Stomach (tissue), 4 donors: ENCODE measurements around the gene PSEN1.

Experiments used
- CTCF ChIP-seq, 7 experiments: fragments of 450-650 bp in 4 of 7; fragments of 200-600 bp in 3 of 7; sonication (generic) in 3 of 7; IDR thresholded peaks; one replicate each; pipeline ENCODE4 v1.5.1; 2016 to 2019; ENCODE audit warnings: antibody characterized with exemption in 7 of 7, control low read depth in 2 of 7, mild to moderate bottlenecking in 1 of 7
- EP300 ChIP-seq: sonication (generic); formaldehyde crosslinking; IDR thresholded peaks from one replicate; pipeline ENCODE4 v1.6.1; 2017; ENCODE audit warnings: antibody characterized with exemption
- POLR2A ChIP-seq, 4 donors: fragments of 450-650 bp; IDR thresholded peaks; one replicate each; pipeline ENCODE4 v1.6.1; 2016; ENCODE audit warnings: antibody characterized with exemption in 4 of 4, control low read depth in 2 of 4, mild to moderate bottlenecking in 1 of 4, moderate library complexity in 1 of 4
- POLR2AphosphoS5 ChIP-seq, 3 donors: sonication (generic); formaldehyde crosslinking; IDR thresholded peaks; one replicate each; pipeline ENCODE4 v1.6.1; 2016; ENCODE audit warnings: antibody characterized with exemption in 3 of 3

- TF ChIP-seq CTCF (IDR thresholded peaks at IDR 0.05) (no peak), POLR2AphosphoS5 (IDR thresholded peaks at IDR 0.05) (no peak), POLR2A (IDR thresholded peaks at IDR 0.05) (no peak), EP300 (no peak)
These were observed 84.3 kb downstream of the PSEN1 start for GRCh38 chr14:73220634-73221033.
